SIG-M5 treated with dmso at 0.1 percent for 504 hours (cell line): ENCODE results near the gene STAT2.
A peak's percentile ranks its signal among the peaks of the same experiment; 100 is the strongest.
"Not testable (repeated sequence)": the region's sequence is repeated elsewhere in the genome, so short reads cannot be mapped to it uniquely, and the experiment has no call there.

Experiments
- DNase-seq: peaks from one replicate; lab custom pipeline; 2025; ENCODE audit not compliant: unreplicated experiment; lab: John Stamatoyannopoulos, UW

STAT2 gene

GRCh38 chr12:56359851-56360767 lies at the start of gene STAT2:
TSS of gene STAT2 (minus strand) at chr12:56360107. CDS start at chr12:56356571, 3,536 bp downstream.
- DNase-seq = peak; percentile 100

GRCh38 chr12:56408799-56409417 lies 49.0 kb upstream of the STAT2 start:
- DNase-seq = no peak

GRCh38 chr12:56404227-56404626 lies 44.3 kb upstream of the STAT2 start:
- DNase-seq = not testable (repeated sequence)

GRCh38 chr12:56401612-56402011 lies 41.7 kb upstream of the STAT2 start:
- DNase-seq = not testable (repeated sequence)

- DNase-seq = not testable (repeated sequence)
Observed at GRCh38 chr12:56401125-56401524, 41.2 kb upstream of the STAT2 start.

GRCh38 chr12:56399466-56399865 lies 39.6 kb upstream of the STAT2 start:
- DNase-seq = not testable (repeated sequence)

GRCh38 chr12:56398324-56398723 lies 38.4 kb upstream of the STAT2 start:
- DNase-seq = no peak

- no peak for DNase-seq
Observed at GRCh38 chr12:56392331-56392730, 32.4 kb upstream of the STAT2 start.

GRCh38 chr12:56391721-56392120 lies 31.8 kb upstream of the STAT2 start:
- no peak for DNase-seq

- DNase-seq = no peak
Observed at GRCh38 chr12:56389412-56389811, 29.5 kb upstream of the STAT2 start.

- no peak for DNase-seq
Observed at GRCh38 chr12:56387152-56387736, 27.3 kb upstream of the STAT2 start.

- DNase-seq = no peak
Observed at GRCh38 chr12:56385873-56386272, 26.0 kb upstream of the STAT2 start.

GRCh38 chr12:56382611-56383010 lies 22.7 kb upstream of the STAT2 start:
- no peak for DNase-seq

- no peak for DNase-seq
Observed at GRCh38 chr12:56377989-56378316, 18.0 kb upstream of the STAT2 start.

GRCh38 chr12:56377310-56377988 lies 17.5 kb upstream of the STAT2 start:
- DNase-seq = no peak

- DNase-seq = no peak
Observed at GRCh38 chr12:56375598-56376434, 15.9 kb upstream of the STAT2 start.

GRCh38 chr12:56374726-56375597 lies 15.1 kb upstream of the STAT2 start:
- DNase-seq = no peak

GRCh38 chr12:56373515-56373914 lies 13.6 kb upstream of the STAT2 start:
- DNase-seq = no peak

- DNase-seq = no peak
Observed at GRCh38 chr12:56366948-56367347, 7.0 kb upstream of the STAT2 start.
